Astrocyte of the cerebellum (primary cell): ENCODE results near the gene PAPOLA.

Experiments
- DNase-seq: peaks from one replicate; pipeline ENCODE4 v3.0.0-alpha.2; 2011; ENCODE audit warnings: low read depth
- H3K4me3 ChIP-seq: 2 replicates; pipeline ENCODE4 v1.5.1; 2011; ENCODE audit warnings: mild to moderate bottlenecking, low read depth, low read length, moderate library complexity
- CTCF ChIP-seq: IDR thresholded peaks from 2 replicates; pipeline ENCODE4 v1.5.1; 2012; ENCODE audit warnings: low read length, low read depth, moderate library complexity, mild to moderate bottlenecking; ENCODE audit errors: missing control alignments
- in situ Hi-C: cut with HindIII; loops from 2 replicates; pipeline ENCODE4 v1.10.0; 2017; ENCODE audit warnings: low sequenced_read_pairs

PAPOLA gene

GRCh38 chr14:96484399-96484798 lies 17.8 kb upstream of the PAPOLA start:
- no peak overlapping the region for H3K4me3 ChIP-seq
- no peak for DNase-seq
- no peak for TF ChIP-seq CTCF
- in situ Hi-C loops, result no loop called here

DNA sequence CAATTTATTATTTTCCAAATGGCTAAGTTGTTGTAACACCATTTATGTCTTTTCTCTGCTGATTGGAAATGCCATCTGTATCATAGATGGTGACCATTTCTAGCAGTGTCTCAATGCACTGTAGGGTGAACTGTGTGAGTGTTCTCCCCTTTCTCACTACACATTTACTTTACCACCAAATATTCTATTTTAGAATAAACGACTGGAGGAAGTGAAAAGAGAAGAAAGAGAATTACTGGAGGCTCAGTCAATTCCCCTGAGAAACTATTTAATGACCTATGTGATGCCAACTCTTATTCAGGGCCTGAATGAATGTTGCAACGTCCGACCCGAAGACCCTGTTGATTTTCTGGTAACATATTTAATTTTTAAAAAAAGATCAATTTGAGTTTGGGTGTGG lies 15.5 kb upstream of the PAPOLA start:
- in situ Hi-C loops, result no loop called here
- no peak overlapping the region for H3K4me3 ChIP-seq

GRCh38 chr14:96489327-96489726 lies 12.9 kb upstream of the PAPOLA start:
- in situ Hi-C loops, result no loop called here
- no peak overlapping the region for H3K4me3 ChIP-seq
- DNase-seq, result no peak
- TF ChIP-seq CTCF, result no peak

More for the DNA sequence above, 15.5 kb upstream of the PAPOLA start:
- TF ChIP-seq CTCF, result no peak
- no peak for DNase-seq

DNA sequence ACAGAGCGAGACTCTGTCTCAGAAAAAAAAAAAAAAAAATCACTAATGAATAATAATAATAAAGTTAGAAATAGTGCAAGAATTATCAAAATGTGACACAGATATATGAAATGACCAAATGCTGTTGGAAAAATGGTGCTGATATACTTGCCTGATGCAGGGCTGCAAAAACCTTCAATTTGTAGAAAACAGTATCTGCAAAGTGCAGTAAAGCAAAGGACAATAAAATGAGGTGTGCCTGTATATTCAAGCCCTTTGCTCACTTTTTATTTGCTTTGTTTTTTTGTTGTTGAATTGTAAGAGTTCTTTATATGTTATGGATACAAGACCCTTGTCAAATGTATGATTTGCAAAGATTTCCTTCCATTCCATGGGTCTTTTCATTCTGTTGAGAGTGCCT lies 9.0 kb upstream of the PAPOLA start:
- in situ Hi-C loops, result no loop called here
- no peak overlapping the region for H3K4me3 ChIP-seq
- no peak for TF ChIP-seq CTCF
- no peak for DNase-seq

GRCh38 chr14:96494331-96494730 lies 7.9 kb upstream of the PAPOLA start:
- no peak for TF ChIP-seq CTCF
- DNase-seq, result no peak
- no peak overlapping the region for H3K4me3 ChIP-seq
- in situ Hi-C loops, result no loop called here

DNA sequence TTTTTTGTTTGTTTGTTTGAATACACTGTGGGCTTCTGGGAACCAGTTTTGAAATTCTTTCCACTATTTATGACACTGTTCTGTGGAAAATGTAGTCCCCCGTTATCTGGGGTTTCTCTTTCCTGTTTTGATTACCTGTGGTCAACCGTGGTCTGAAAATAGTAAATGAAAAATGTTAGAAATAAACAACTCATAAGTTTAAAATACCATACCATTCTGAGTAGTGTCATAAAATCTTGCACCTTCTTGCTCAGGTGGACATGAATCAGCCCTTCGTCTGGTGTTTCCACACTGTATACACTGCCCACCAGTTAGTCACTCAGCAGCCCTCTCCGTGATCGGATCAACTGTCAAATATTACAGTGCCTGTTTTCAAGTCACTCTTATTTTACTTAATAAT lies 5.1 kb upstream of the PAPOLA start:
- no peak for TF ChIP-seq CTCF
- H3K4me3 ChIP-seq, result no peak overlapping the region
- in situ Hi-C loops, result no loop called here
- DNase-seq, result no peak

DNA sequence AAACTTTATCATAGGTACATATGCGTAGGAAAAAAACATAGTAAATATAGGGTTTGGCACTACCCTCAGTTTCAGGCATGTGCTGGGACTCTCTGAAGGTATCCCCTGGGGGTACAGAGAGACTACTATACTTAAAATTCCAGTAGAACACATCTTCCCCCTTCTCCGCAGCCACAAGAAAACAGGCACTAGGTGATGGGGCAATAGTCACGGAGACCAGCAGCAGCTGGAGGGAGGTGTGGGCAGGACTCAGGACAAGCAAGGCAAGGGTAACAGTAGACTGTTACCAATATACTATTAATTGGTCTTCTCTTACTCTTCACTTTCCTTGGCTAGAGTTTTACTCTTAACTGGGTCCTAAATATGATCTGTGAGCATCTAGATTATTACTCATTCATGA lies 4.6 kb upstream of the PAPOLA start:
- H3K4me3 ChIP-seq, result no peak overlapping the region
- DNase-seq, result no peak
- in situ Hi-C loops, result no loop called here
- TF ChIP-seq CTCF, result no peak
